ENCODE data around the gene TPBG. TPM values are rescaled to one million over a fixed set of nuclear protein-coding genes. Genes with fewer than 3 reads are reported as not detected.

TPBG gene
- total RNA-seq, 1 donor from 2014 or later: 46.1 TPM

- H3K4me3 ChIP-seq (ENCODE audit: low read depth, low read length): no peak overlapping the region
- DNase-seq (ENCODE audit: low read depth): no peak
- H3K27me3 ChIP-seq (ENCODE audit: control insufficient read depth, insufficient read depth, low read length): peaks cover 2% of the 10 kb centered on the region
- no peak for TF ChIP-seq CTCF (IDR thresholded peaks at IDR 0.05; ENCODE audit: insufficient read depth, low read length, poor library complexity, severe bottlenecking)
- H3K36me3 ChIP-seq (ENCODE audit: control insufficient read depth, insufficient read depth, low read length): no peaks in the 10 kb centered on the region
These were observed 1.5 kb upstream of the TPBG start for GRCh38 chr6:82362144-82362543.

GRCh38 chr6:82362878-82363427, 664 bp upstream of the TPBG start:
- no peak for TF ChIP-seq CTCF (IDR thresholded peaks at IDR 0.05; ENCODE audit: insufficient read depth, low read length, poor library complexity, severe bottlenecking)
- H3K27me3 ChIP-seq (ENCODE audit: control insufficient read depth, insufficient read depth, low read length): peaks cover 2% of the 10 kb centered on the region
- no peaks in the 10 kb centered on the region for H3K36me3 ChIP-seq (ENCODE audit: control insufficient read depth, insufficient read depth, low read length)
- peak overlapping the region; percentile 63 for H3K4me3 ChIP-seq (ENCODE audit: low read depth, low read length)
- DNase-seq (ENCODE audit: low read depth): no peak

- peak overlapping the region; percentile 63 for H3K4me3 ChIP-seq (ENCODE audit: low read depth, low read length)
- no peaks in the 10 kb centered on the region for H3K36me3 ChIP-seq (ENCODE audit: control insufficient read depth, insufficient read depth, low read length)
- peaks cover 2% of the 10 kb centered on the region for H3K27me3 ChIP-seq (ENCODE audit: control insufficient read depth, insufficient read depth, low read length)
- no peak for TF ChIP-seq CTCF (IDR thresholded peaks at IDR 0.05; ENCODE audit: insufficient read depth, low read length, poor library complexity, severe bottlenecking)
- no peak for DNase-seq (ENCODE audit: low read depth)
These were observed 734 bp downstream of the TPBG start for GRCh38 chr6:82364087-82365015.

GRCh38 chr6:82365016-82365795, 1.6 kb downstream of the TPBG start:
- Histone ChIP-seq H3K36me3 (ENCODE audit: control insufficient read depth, insufficient read depth, low read length) (no peaks in the 10 kb centered on the region), H3K4me3 (ENCODE audit: low read depth, low read length) (peak overlapping the region; percentile 63), H3K27me3 (ENCODE audit: control insufficient read depth, insufficient read depth, low read length) (peaks cover 2% of the 10 kb centered on the region)
- no peak for DNase-seq (ENCODE audit: low read depth)
- TF ChIP-seq CTCF (IDR thresholded peaks at IDR 0.05; ENCODE audit: insufficient read depth, low read length, poor library complexity, severe bottlenecking): peak; percentile 34

- Histone ChIP-seq H3K4me3 (ENCODE audit: low read depth, low read length) (no peak overlapping the region), H3K36me3 (ENCODE audit: control insufficient read depth, insufficient read depth, low read length) (no peaks in the 10 kb centered on the region), H3K27me3 (ENCODE audit: control insufficient read depth, insufficient read depth, low read length) (peaks cover 2% of the 10 kb centered on the region)
- TF ChIP-seq CTCF (IDR thresholded peaks at IDR 0.05; ENCODE audit: insufficient read depth, low read length, poor library complexity, severe bottlenecking): no peak
- DNase-seq (ENCODE audit: low read depth): no peak
These were observed 4.1 kb downstream of the TPBG start for GRCh38 chr6:82367704-82368103.
